ENCODE results near the gene MITF.
A peak's percentile ranks its signal among the peaks of the same experiment; 100 is the strongest.
"Not testable (repeated sequence)": the region's sequence is repeated elsewhere in the genome, so short reads cannot be mapped to it uniquely, and the experiment has no call there.

Gene MITF

GRCh38 chr3:69914395-69914794 lies 175.1 kb downstream of the MITF start:
- H3K4me3 ChIP-seq (ENCODE audit: low read depth, low read length): no peak overlapping the region
- DNase-seq (ENCODE audit: low read depth): no peak
- TF ChIP-seq POLR2A (IDR thresholded peaks at IDR 0.05; ENCODE audit: extremely low read depth, insufficient read length) (no peak), MYC (IDR thresholded peaks at IDR 0.05; ENCODE audit: low read depth, low read length) (no peak)
- TF ChIP-seq, protein P1, sequence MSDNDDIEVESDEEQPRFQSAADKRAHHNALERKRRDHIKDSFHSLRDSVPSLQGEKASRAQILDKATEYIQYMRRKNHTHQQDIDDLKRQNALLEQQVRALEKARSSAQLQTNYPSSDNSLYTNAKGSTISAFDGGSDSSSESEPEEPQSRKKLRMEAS (IDR thresholded peaks at IDR 0.05; ENCODE audit: low read depth, low read length): no peak
- TF ChIP-seq, protein P2, sequence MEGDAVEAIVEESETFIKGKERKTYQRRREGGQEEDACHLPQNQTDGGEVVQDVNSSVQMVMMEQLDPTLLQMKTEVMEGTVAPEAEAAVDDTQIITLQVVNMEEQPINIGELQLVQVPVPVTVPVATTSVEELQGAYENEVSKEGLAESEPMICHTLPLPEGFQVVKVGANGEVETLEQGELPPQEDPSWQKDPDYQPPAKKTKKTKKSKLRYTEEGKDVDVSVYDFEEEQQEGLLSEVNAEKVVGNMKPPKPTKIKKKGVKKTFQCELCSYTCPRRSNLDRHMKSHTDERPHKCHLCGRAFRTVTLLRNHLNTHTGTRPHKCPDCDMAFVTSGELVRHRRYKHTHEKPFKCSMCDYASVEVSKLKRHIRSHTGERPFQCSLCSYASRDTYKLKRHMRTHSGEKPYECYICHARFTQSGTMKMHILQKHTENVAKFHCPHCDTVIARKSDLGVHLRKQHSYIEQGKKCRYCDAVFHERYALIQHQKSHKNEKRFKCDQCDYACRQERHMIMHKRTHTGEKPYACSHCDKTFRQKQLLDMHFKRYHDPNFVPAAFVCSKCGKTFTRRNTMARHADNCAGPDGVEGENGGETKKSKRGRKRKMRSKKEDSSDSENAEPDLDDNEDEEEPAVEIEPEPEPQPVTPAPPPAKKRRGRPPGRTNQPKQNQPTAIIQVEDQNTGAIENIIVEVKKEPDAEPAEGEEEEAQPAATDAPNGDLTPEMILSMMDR (IDR thresholded peaks at IDR 0.05; ENCODE audit: low read depth, low read length): no peak

- TF ChIP-seq, protein P1 (IDR thresholded peaks at IDR 0.05; ENCODE audit: low read depth, low read length): no peak
- TF ChIP-seq MYC (IDR thresholded peaks at IDR 0.05; ENCODE audit: low read depth, low read length) (no peak), POLR2A (IDR thresholded peaks at IDR 0.05; ENCODE audit: extremely low read depth, insufficient read length) (no peak)
- TF ChIP-seq, protein P2 (IDR thresholded peaks at IDR 0.05; ENCODE audit: low read depth, low read length): no peak
- DNase-seq (ENCODE audit: low read depth): no peak
- H3K4me3 ChIP-seq (ENCODE audit: low read depth, low read length): no peak overlapping the region
These were observed 176.5 kb downstream of the MITF start for GRCh38 chr3:69915726-69916125.

DNA sequence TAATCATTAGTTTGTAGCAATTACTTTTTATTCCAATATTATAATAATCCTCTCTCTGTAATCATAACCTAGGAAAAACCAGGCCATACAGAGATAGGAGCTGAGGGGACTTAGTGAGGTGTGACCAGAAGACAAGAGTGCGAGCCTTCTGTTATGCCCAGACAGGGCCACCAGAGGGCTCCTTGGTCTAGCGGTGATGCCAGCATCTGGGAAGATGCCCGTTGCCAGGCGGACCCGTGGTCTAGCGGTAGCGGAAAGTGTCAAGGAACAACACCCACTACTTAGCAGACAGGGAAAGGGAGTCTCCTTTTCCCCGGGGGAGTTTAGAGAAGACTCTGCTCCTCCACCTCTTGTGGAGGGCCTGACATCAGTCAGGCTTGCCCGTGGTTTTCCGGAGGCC lies 180.7 kb downstream of the MITF start:
- DNase-seq (ENCODE audit: low read depth): peak; percentile 5
- not testable (repeated sequence) for H3K4me3 ChIP-seq (ENCODE audit: low read depth, low read length)
- TF ChIP-seq, protein P2 (IDR thresholded peaks at IDR 0.05; ENCODE audit: low read depth, low read length): peak; percentile 36

DNA sequence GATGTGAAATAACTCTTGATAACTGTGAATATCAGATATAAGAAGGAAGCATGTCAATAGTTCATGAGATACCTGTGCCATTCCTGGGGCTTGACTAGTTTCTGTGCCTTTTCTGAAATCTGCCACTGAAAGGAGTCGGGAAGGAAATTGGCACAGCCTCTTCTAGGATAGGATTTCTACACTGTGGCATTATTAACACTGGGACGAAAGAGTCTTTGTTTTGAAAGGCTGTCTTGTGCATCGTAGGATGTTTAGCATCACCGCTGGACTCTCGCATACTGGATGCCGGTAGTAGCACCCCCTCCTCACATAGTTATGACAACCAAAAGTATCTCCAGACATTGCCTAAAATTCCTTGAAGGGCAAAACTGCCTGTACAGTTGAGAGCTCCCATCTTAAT lies 182.4 kb downstream of the MITF start:
- TF ChIP-seq, protein P2 (IDR thresholded peaks at IDR 0.05; ENCODE audit: low read depth, low read length): no peak
- TF ChIP-seq MYC (IDR thresholded peaks at IDR 0.05; ENCODE audit: low read depth, low read length) (no peak), POLR2A (IDR thresholded peaks at IDR 0.05; ENCODE audit: extremely low read depth, insufficient read length) (no peak)
- TF ChIP-seq, protein P1 (IDR thresholded peaks at IDR 0.05; ENCODE audit: low read depth, low read length): no peak
- H3K4me3 ChIP-seq (ENCODE audit: low read depth, low read length): no peak overlapping the region
- DNase-seq (ENCODE audit: low read depth): no peak

DNA sequence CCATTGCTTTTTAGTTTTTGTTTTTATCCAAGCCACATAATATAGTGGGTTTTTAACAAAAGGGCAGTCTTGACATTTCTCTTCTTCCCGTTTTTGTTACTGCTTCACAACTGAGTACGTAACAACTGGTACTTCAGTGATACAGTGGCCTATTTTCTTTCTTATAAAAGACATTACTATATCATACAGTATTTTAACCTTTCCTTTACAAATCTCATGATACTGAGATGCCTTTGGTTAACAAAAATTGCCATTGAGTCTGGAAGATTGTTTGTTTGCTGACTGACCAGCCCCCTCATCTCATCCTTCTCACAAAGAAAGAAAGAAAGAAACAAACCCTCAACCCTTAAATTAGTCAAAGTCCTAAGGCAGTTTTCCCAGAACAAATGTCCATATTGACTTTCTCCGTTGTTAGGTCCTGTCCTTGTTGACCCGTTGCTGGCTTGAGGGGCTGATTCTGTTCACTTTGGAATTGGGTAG lies 183.3 kb downstream of the MITF start:
- DNase-seq (ENCODE audit: low read depth): no peak
- H3K4me3 ChIP-seq (ENCODE audit: low read depth, low read length): no peak overlapping the region
- TF ChIP-seq POLR2A (IDR thresholded peaks at IDR 0.05; ENCODE audit: extremely low read depth, insufficient read length) (no peak), MYC (IDR thresholded peaks at IDR 0.05; ENCODE audit: low read depth, low read length) (no peak)
- TF ChIP-seq, protein P1 (IDR thresholded peaks at IDR 0.05; ENCODE audit: low read depth, low read length): no peak
- TF ChIP-seq, protein P2 (IDR thresholded peaks at IDR 0.05; ENCODE audit: low read depth, low read length): no peak

- no peak overlapping the region for H3K4me3 ChIP-seq (ENCODE audit: low read depth, low read length)
- no peak for DNase-seq (ENCODE audit: low read depth)
- TF ChIP-seq POLR2A (IDR thresholded peaks at IDR 0.05; ENCODE audit: extremely low read depth, insufficient read length) (no peak), MYC (IDR thresholded peaks at IDR 0.05; ENCODE audit: low read depth, low read length) (no peak)
- TF ChIP-seq, protein P1 (IDR thresholded peaks at IDR 0.05; ENCODE audit: low read depth, low read length): no peak
- TF ChIP-seq, protein P2 (IDR thresholded peaks at IDR 0.05; ENCODE audit: low read depth, low read length): no peak
These were observed 186.2 kb downstream of the MITF start for GRCh38 chr3:69925506-69925905.
